ENCODE data around the gene DDA1.
A peak's percentile ranks its signal among the peaks of the same experiment; 100 is the strongest.
"Not testable (repeated sequence)": the region's sequence is repeated elsewhere in the genome, so short reads cannot be mapped to it uniquely, and the experiment has no call there.

DDA1 gene

DNA sequence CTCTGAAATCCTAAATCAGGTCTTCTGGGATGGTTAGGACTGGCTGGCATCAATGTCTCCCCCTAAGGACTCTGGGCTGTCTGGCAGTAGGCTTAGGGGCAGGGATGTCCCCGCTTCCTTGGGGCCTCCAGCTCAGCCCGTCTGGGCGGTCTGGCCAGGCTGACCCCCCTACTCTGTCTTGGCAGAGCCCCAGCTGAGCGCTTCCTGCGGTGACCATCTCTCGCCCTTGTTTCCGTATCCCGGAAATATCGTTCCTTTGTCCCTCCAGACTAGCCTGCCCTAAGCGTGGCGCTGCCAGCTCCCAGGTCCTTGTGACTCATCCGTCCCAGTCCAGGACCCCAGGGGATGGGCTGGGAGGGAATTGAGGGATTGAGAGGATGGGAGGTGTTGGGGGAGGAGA, 39.3 kb downstream of the DDA1 start:
- DNase-seq: no peak

DNA sequence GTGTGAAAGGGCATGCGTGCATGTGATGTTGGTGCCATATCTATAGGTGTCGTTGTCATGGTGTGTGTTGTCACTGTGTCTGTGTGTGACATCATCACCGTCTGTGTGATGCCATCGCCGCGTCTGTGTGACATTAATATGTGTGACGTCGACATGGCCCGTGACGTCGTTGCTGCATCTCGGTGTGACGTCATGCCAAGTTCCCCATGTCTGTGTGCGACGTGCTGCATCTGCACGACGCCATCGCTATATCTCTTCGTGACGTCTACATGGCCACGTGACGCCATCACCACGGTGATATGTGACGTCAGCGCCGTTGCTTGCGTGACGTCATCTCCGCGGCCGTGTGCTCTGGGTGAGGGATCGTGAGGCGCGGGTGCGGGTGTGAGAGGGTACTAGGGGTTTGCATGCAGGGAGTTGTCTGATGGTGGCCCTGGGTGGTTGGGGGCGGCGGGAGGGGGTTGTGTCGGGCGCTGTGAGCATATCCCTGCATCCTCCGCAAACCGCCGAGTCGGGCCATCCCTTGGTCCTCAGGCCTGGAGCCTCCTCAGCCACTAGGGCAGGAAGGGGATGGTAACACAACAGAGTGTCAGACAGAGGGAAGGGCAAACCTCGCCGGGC, 42.6 kb downstream of the DDA1 start:
- no peak for DNase-seq

DNA sequence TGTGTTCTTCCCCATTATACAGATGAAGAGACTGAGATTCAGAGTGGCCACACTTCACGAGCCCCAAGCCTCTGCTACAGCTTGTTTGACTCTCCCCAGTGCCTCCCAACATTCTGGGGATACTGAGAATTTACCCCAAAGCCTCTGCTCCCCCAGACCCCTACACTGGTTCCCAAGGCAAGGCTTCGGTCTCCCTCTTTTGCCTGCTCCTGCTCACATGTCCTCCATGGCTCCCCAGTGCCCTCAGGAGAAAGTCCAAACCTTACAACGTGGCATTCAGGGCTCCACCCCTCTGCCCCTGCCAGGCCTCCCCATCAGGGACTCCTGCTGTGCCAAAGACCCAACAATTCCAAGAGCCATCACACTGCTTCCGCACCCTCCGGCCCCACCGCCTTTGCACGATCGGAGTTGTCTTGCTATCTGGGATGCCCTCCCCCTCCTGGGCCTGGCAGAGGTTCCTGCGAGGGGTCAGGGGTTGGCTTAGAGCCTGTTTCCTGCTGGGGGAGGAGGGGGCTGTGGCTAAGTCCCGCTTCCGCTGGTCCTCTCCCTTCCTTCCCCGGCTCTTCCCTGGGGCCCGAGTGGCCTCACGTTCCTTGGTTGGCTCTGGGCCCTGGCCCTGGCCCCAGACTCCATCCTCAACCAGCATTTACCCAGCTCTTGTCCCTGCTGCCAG, 43.4 kb downstream of the DDA1 start:
- DNase-seq: no peak

DNA sequence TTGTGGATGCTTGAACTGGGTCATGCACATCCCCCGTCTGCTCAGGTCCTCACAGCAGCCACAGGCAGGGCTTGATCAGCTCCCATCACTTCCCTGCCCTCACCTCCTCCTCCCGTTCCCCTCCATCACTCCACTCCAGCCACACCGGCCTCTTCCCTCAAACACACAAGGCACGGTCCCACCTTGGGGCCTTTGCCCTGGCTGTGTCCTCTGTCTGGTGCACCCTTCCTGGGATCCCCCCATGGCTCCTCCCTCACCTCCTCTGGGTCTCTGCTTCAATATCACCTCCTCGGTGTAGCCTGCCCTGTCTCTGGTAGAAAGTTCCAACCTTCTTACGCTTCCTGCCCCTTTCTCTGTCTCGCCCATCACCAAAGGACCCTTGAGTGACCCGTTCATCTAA, 44.0 kb downstream of the DDA1 start:
- no peak for DNase-seq

DNA sequence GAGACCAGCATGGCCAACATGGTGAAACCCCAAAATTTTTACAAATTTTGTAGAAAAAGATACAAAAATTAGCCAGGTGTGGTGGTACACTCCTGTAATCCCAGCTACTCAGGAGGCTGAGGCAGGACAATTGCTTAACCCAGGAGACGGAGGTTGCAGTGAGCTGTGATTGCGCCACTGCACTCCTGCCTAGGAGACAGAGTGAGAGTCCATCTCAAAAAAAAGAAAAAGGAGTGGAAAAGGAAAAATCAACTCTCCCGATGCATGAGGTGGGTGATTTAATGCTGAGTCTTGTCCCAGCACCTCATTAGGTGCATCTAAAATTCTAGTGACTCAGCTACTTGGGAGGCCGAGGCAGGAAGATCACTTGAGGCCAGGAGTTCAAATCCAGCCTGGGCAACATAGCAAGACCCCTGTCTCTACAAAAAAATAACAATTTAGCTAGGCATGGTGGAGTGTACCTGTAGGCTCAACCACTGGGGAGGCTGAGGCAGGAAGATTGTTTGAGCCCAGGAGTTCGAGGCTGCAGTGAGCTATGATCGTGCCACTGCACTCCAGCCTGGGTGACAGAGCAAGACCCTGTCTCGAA, 47.8 kb downstream of the DDA1 start:
- DNase-seq: no peak

DNA sequence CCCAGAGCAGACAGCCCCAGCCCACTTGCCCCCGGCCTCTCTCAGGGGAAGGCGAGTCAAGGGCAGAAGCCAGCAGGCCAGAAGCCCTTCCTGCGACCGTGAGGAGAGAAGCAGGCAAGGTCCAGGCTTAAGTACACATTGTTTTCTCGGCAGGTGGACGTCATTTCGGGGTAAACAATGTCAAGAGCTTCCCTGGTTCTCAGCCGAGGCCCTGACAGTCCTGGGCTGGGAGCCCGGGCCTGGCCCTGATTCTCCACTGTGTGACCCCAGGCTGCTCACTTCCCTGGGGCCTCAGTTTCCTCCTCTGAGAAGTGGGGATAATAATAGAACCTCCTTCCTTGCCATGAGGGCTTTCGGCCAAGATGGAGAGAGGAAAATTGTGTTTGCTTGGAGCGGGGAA, 48.4 kb downstream of the DDA1 start:
- no peak for DNase-seq

DNA sequence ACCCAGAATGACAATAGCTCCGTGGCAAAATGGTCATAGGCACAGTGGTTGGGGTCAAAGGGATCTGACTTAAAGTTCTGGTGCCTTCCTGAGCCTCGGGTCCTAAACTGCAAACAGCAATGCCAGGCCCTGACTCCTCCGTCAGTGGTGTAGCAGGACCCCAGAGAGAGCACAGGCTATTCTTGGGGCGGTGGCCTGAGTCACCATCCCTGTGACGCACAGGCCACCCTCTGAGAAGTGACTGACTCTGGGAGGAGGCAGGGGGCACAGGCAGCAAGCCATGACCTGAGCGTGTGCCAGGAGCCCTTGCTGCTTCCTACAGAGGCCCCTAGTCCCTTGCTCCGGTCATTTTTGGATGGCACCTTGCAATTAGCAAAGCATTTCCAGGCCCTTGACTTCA, 49.0 kb downstream of the DDA1 start:
- DNase-seq: no peak

DNA sequence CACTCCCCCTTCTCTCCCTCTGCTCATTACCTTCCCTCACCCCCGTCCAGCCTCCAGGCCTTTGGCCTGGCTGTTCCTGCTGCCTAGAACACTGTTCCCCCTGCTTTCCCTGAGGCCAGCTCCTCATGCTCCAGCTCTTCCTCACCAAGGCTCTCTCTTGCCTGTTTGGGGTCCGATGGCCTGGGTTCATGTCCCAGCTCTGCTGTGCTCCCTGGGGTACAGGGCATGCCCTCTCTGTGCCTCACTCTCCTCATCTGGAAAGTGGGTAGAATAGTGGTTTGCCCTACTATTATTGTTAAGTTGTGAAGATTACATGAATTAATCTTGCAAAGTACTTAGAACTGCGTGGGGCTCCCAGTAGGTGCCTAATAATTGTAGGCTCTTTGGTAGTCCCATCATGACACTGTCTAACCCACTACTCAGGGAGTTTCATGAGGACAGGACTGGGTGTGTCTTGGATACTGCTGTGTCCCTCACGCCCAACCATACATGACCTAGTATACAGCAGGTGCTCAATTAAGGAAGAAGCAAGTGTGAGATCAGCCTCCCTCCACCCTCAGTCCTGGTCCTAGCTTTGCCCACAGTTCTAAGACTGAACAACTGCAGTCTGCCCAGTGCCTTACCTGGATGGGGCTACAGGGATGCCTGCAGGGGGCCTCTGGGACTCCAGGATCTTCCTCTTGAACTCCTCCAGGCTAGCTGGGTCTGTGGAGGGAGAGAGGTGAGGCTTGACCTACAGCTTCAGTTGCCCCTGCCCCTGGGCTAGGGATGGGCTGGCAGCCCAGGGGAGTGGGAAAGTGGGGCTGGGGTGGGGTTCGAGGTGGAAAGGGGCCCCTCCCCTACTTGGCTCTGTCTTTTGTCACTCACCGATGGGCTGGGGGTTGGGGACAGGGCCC, 50.8 kb downstream of the DDA1 start:
- DNase-seq: no peak

DNA sequence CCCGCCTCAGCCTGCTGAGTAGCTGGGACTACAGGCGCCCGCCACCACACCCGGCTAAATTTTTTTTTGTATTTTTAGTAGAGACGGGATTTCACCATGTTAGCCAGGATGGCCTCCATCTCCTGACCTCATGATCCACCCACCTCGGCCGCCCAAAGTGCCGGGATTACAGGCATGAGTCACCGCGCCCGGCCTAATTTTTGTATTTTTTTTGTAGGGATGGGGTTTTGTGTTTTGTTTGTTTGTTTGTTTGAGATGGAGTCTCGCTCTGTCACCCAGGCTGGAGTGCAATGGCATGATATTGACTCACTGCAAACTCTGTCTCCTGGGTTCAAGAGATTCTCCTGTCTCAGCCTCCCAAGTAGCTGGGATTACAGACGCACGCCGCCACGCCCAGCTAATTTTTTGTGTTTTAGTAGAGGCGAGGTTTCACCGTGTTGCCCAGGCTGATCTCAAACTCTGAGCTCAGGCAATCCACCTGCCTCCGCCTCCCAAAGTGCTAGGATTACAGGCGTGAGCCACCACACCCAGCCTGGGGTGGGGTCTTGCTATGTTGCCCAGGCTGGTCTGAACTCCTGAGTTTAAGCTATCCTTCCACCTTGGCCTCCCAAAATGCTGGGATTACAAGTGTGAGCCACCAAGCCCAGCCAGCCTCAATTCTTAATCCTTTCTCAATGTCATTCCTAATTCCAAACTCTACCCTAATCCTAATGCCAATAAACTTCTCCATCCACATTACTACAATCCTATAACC, 54.7 kb downstream of the DDA1 start:
- not testable (repeated sequence) for DNase-seq

DNA sequence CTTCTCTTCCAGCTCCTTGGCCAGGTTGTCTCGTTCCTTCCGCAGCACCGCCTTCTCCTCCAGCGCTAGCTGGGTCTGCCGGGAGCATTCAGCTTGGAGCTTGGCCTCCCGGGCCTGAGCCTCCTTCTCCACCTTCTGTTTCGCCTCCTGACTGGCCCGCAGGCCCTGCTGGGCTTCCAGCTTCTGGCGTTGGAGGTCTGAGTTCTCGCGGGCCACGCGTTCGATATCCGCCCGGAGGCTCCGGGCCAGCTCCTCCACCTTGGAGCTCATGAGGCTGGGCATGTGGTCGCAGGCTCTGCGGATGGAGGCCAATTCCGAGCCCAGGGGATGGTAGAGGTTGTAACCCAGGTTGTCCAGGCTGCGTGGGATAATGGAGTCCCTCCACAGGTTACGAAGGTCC, 56.0 kb downstream of the DDA1 start:
- no peak for DNase-seq

DNA sequence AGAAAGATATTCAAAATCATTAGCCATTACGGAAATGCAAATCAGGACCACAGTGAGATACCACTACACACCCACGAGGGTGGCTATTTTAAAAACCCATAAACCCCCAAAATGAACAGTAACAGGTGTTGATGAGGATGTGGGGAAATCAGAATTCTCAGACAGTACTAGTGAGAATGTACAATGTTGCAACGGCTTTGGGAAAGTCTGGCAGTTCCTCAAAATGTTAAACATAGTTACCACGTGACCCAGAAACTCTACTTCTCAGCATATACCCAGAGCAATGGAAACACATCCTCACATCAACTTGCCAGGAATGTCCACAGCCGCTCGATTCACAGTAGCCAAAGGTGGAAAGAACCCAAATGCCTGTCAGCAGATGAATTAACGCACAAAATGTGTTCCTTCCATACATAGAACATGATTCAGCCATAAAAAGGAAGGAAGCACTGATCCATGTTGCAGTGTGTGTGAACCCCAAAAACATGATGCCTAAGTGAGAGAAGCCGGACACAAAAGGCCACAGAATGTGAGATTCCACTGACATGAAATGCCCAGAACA, 60.7 kb downstream of the DDA1 start:
- peak; percentile 63 for DNase-seq
